Glutamatergic neuron (in vitro differentiated cells): ENCODE results near the gene NDRG3. TPM values are rescaled to one million over a fixed set of nuclear protein-coding genes. Genes with fewer than 3 reads are reported as not detected.

Experiments used
- DNase-seq: peaks from one replicate; pipeline ENCODE4 v3.0.0; 2022
- H3K27ac Mint-ChIP-seq: one replicate; pipeline ENCODE4 v1.8.0; 2020; ENCODE audit warnings: mild to moderate bottlenecking, mixed read lengths, inconsistent platforms; ENCODE audit not compliant: unreplicated experiment
- H3K27me3 Mint-ChIP-seq: one replicate; pipeline ENCODE4 v1.8.0; 2020; ENCODE audit warnings: mild to moderate bottlenecking, moderate library complexity, mixed read lengths, inconsistent platforms; ENCODE audit not compliant: unreplicated experiment
- H3K36me3 Mint-ChIP-seq: one replicate; pipeline ENCODE4 v1.8.0; 2020; ENCODE audit warnings: mild to moderate bottlenecking, mixed read lengths, inconsistent platforms; ENCODE audit not compliant: unreplicated experiment
- H3K4me1 Mint-ChIP-seq: one replicate; pipeline ENCODE4 v1.8.0; 2020; ENCODE audit warnings: mild to moderate bottlenecking, low read depth, mixed read lengths, inconsistent platforms; ENCODE audit not compliant: unreplicated experiment
- H3K4me3 Mint-ChIP-seq: one replicate; pipeline ENCODE4 v1.8.0; 2020; ENCODE audit warnings: mild to moderate bottlenecking, mixed read lengths, inconsistent platforms; ENCODE audit not compliant: unreplicated experiment
- H3K9me3 Mint-ChIP-seq: one replicate; pipeline ENCODE4 v1.8.0; 2020; ENCODE audit warnings: mild to moderate bottlenecking, moderate library complexity, mixed read lengths, inconsistent platforms; ENCODE audit not compliant: unreplicated experiment
- total RNA-seq: library from RNA; stranded (reverse); fragmentation: NEBNext Ultra II Directional; extraction: Animal tissue kit (Norgen Biotek cat#: 25700); gene quantifications from one replicate; pipeline ENCODE4 v1.2.1, GENCODE V29; 2021; ENCODE audit not compliant: unreplicated experiment
- TF ChIP-seq, protein P1 (sequence below): fragments of 200-600 bp; sonication (generic); IDR thresholded peaks from one replicate; pipeline ENCODE4 v1.5.0; 2021; ENCODE audit not compliant: partially characterized antibody, unreplicated experiment

NDRG3 gene
- total RNA-seq, 1 donor from 2014 or later = 31.8 TPM

DNA sequence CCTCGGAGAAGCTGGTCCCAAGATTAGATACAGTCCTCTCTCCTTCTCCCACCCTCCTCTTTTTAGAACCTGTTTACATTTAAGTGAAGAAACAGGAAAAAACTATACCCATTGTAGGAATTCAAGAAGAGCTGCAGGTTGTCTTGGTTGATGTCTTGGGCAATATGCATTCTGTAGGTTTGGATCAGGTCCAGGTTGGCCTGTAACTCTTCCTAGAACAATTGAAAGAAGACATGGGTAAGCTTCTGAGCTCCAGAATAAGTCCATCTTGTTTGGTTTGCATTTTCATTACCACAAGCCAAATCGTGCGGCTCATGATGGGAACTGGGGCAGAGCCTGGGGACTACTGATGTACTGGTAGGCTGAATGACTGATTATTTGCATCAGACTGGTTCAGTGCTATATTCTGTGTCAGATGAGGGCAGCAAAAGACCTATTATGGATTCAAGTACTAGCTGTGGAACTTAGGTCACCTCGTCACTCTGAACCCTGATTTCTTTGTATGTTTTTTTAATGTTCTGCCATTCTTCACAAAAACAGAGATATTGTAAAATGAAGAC is 79.6 kb downstream of the NDRG3 start:
- no peak overlapping the region for H3K27ac Mint-ChIP-seq

DNA sequence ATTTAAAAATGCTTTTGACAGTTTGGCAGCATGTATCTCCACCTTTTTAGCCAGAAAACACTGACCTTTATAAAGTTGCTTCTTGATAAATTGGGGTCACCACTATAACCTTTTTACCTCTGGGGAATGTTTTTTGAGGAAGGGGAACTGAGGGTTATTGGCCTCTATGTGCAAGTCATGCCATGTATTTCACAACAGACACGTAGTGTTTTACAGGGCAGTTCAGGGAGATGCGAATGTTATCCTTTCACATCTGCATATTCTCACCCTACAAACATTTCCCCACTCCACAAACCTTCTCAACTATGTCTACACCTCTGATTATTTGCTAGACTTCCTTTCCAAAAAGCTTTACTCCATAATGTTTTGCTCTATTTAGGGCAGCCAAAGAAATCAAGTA is 82.9 kb downstream of the NDRG3 start:
- H3K4me1 Mint-ChIP-seq = no peaks in the 10 kb centered on the region
- H3K9me3 Mint-ChIP-seq = no peaks in the 10 kb centered on the region
- H3K36me3 Mint-ChIP-seq = no peaks in the 10 kb centered on the region
- H3K27me3 Mint-ChIP-seq = no peaks in the 10 kb centered on the region
- H3K4me3 Mint-ChIP-seq = no peak overlapping the region
- DNase-seq = no peak
- TF ChIP-seq, protein P1, sequence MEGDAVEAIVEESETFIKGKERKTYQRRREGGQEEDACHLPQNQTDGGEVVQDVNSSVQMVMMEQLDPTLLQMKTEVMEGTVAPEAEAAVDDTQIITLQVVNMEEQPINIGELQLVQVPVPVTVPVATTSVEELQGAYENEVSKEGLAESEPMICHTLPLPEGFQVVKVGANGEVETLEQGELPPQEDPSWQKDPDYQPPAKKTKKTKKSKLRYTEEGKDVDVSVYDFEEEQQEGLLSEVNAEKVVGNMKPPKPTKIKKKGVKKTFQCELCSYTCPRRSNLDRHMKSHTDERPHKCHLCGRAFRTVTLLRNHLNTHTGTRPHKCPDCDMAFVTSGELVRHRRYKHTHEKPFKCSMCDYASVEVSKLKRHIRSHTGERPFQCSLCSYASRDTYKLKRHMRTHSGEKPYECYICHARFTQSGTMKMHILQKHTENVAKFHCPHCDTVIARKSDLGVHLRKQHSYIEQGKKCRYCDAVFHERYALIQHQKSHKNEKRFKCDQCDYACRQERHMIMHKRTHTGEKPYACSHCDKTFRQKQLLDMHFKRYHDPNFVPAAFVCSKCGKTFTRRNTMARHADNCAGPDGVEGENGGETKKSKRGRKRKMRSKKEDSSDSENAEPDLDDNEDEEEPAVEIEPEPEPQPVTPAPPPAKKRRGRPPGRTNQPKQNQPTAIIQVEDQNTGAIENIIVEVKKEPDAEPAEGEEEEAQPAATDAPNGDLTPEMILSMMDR = no peak
- no peak overlapping the region for H3K27ac Mint-ChIP-seq

More for the DNA sequence above, 79.6 kb downstream of the NDRG3 start:
- no peak for DNase-seq
- Mint-ChIP-seq H3K27me3 (no peaks in the 10 kb centered on the region), H3K4me3 (no peak overlapping the region), H3K9me3 (no peaks in the 10 kb centered on the region), H3K36me3 (no peaks in the 10 kb centered on the region), H3K4me1 (no peaks in the 10 kb centered on the region)
- TF ChIP-seq, protein P1 = no peak

DNA sequence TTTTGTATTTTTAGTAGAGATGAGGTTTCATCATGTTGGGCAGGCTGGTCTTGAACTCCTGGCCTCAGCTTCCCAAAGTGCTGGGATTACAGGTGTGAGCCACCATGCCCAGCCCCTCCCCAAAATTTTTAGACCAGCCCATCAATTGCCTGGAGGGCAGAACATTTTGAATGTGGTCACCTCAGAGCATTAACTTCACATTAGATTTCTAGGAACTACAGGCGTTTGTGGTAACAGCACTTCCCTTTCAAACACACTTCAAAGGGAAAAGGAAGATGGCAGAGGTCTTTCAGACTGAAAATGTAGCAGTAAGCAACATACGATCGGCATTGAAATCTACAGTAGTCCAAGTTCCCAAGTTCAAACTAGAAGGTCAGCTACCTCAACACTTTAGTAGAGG is 87.6 kb downstream of the NDRG3 start:
- no peaks in the 10 kb centered on the region for H3K9me3 Mint-ChIP-seq
- no peak overlapping the region for H3K4me3 Mint-ChIP-seq
- H3K4me1 Mint-ChIP-seq = no peaks in the 10 kb centered on the region
- H3K27me3 Mint-ChIP-seq = no peaks in the 10 kb centered on the region
- H3K27ac Mint-ChIP-seq = no peak overlapping the region
- TF ChIP-seq, protein P1 = no peak
- DNase-seq = no peak
- no peaks in the 10 kb centered on the region for H3K36me3 Mint-ChIP-seq

DNA sequence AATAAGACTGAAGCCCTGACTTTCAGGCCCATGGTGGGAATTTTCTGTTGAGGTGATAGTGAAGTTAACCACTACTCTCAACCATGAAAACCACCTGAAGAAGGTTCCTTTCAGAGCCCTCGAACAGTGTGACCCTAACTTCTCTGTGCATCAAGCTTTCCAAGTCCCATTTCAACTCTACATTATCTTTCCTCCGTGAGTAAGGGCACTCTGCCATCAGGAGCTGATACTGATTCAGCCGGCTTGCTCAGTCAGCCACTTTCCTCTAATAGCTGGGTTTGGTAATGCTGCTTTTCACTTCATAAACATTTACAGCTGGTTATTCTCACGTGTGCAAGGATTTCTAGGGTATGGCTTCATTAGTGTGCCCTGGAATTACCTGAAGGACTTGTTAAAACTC is 89.2 kb downstream of the NDRG3 start:
- Mint-ChIP-seq H3K27ac (no peak overlapping the region), H3K9me3 (no peaks in the 10 kb centered on the region), H3K27me3 (no peaks in the 10 kb centered on the region), H3K36me3 (no peaks in the 10 kb centered on the region), H3K4me1 (no peaks in the 10 kb centered on the region), H3K4me3 (no peak overlapping the region)
- DNase-seq = no peak
- TF ChIP-seq, protein P1 = no peak

DNA sequence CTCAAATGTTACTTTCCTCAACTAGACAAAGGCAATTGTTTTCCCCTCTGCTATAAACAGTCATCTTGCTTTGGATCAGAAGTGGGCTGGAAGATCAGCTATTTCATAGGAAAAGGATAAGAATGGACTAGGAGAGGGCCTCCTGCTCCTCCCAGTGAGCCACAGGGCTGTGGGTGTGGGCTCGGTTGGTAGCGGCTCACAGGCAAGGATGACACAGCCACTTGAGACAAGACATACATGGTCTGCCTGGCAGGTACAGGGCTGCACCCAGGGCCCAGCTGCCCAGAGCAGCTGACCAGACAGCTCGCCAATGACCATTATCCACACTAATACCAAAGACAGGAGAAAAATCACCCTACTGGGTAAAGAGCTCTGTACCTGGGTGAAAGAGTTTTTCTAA is 90.9 kb downstream of the NDRG3 start:
- TF ChIP-seq, protein P1 = no peak
- DNase-seq = no peak
- Mint-ChIP-seq H3K4me1 (no peaks in the 10 kb centered on the region), H3K27ac (no peak overlapping the region), H3K27me3 (no peaks in the 10 kb centered on the region), H3K36me3 (no peaks in the 10 kb centered on the region), H3K9me3 (no peaks in the 10 kb centered on the region), H3K4me3 (no peak overlapping the region)
